ENCODE results near the gene FANCL. TPM values are rescaled to one million over a fixed set of nuclear protein-coding genes. Genes with fewer than 3 reads are reported as not detected.
"Not testable (repeated sequence)": the region's sequence is repeated elsewhere in the genome, so short reads cannot be mapped to it uniquely, and the experiment has no call there.

FANCL gene
- total RNA-seq, 6 experiments from 2014 or later: 6.8 to 22.3 (median 15.3) TPM

DNA sequence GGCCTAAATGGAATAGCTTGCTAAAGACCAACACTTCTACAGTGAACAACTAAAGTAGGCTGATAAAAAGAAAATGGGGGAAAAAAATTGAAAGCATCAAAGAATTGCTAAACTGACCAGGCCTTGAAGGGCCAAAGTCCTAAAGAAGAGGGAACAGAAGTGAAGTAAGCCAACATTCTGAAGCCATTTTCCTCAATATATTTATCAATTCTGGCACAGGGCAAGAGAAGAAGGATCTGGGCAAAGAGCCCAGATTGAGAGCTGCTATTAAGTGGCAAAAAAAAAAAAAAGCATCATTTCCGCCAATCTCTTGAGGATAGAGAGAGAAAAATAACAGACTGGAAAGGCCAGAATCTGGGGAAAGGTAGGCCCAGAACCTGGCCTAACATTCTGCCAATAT, 25.7 kb downstream of the FANCL start:
- no peaks in the 10 kb centered on the region for H3K9me3 ChIP-seq
- no peak for TF ChIP-seq POLR2A (IDR thresholded peaks at IDR 0.05)
- TF ChIP-seq, protein P1, sequence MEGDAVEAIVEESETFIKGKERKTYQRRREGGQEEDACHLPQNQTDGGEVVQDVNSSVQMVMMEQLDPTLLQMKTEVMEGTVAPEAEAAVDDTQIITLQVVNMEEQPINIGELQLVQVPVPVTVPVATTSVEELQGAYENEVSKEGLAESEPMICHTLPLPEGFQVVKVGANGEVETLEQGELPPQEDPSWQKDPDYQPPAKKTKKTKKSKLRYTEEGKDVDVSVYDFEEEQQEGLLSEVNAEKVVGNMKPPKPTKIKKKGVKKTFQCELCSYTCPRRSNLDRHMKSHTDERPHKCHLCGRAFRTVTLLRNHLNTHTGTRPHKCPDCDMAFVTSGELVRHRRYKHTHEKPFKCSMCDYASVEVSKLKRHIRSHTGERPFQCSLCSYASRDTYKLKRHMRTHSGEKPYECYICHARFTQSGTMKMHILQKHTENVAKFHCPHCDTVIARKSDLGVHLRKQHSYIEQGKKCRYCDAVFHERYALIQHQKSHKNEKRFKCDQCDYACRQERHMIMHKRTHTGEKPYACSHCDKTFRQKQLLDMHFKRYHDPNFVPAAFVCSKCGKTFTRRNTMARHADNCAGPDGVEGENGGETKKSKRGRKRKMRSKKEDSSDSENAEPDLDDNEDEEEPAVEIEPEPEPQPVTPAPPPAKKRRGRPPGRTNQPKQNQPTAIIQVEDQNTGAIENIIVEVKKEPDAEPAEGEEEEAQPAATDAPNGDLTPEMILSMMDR (IDR thresholded peaks at IDR 0.05): no peak
- no peaks in the 10 kb centered on the region for H3K27me3 ChIP-seq
- no peak overlapping the region for H3K27ac ChIP-seq
- H3K4me3 ChIP-seq: no peak overlapping the region
- no peak for DNase-seq
- H3K4me1 ChIP-seq: peaks cover 0 to 15% (median 0%) of the 10 kb centered on the region in 4 donors
- intact Hi-C loops (cut with DNase I): no loop called here
- ATAC-seq: peak; percentile 61 to 91 (median 88)
- no peaks in the 10 kb centered on the region for H3K36me3 ChIP-seq
- 13% methylated on average over 1 of the region's 1 CpG for WGBS (ENCODE audit: insufficient coverage, low coverage, low lambda C conversion rate, missing lambda C conversion rate)

GRCh38 chr2:58210951-58211568, 30.1 kb downstream of the FANCL start:
- ATAC-seq; H3K27me3 ChIP-seq; H3K9me3 ChIP-seq; H3K27ac ChIP-seq; H3K4me3 ChIP-seq; H3K36me3 ChIP-seq; intact Hi-C loops (cut with DNase I): not testable (repeated sequence)
- peaks cover 0 to 12% (median 0%) of the 10 kb centered on the region in 4 donors for H3K4me1 ChIP-seq
- peak in 1 of 3 donors; percentile 5 for DNase-seq
- WGBS (ENCODE audit: insufficient coverage, low coverage, low lambda C conversion rate, missing lambda C conversion rate): 97% methylated on average over 3 of the region's 6 CpGs

- no peak overlapping the region for H3K27ac ChIP-seq
- intact Hi-C loops (cut with DNase I): no loop called here
- 92% methylated on average over 3 of the region's 3 CpGs for WGBS (ENCODE audit: insufficient coverage, low coverage, low lambda C conversion rate, missing lambda C conversion rate)
- ATAC-seq: no peak
- H3K27me3 ChIP-seq: no peaks in the 10 kb centered on the region
- DNase-seq: no peak
- H3K9me3 ChIP-seq: no peaks in the 10 kb centered on the region
- no peaks in the 10 kb centered on the region for H3K36me3 ChIP-seq
- TF ChIP-seq, protein P1 (IDR thresholded peaks at IDR 0.05): no peak
- no peak for TF ChIP-seq POLR2A (IDR thresholded peaks at IDR 0.05)
- H3K4me3 ChIP-seq: no peak overlapping the region
- H3K4me1 ChIP-seq: peaks cover 0 to 7% (median 2%) of the 10 kb centered on the region in 4 donors
Observed at GRCh38 chr2:58207189-58207588, 33.9 kb downstream of the FANCL start.

- TF ChIP-seq, protein P1 (IDR thresholded peaks at IDR 0.05): no peak
- TF ChIP-seq POLR2A (IDR thresholded peaks at IDR 0.05): no peak
- 100% methylated on average over 1 of the region's 1 CpG for WGBS (ENCODE audit: insufficient coverage, low coverage, low lambda C conversion rate, missing lambda C conversion rate)
- intact Hi-C loops (cut with DNase I): no loop called here
Observed at GRCh38 chr2:58206785-58207184, 34.3 kb downstream of the FANCL start.

DNA sequence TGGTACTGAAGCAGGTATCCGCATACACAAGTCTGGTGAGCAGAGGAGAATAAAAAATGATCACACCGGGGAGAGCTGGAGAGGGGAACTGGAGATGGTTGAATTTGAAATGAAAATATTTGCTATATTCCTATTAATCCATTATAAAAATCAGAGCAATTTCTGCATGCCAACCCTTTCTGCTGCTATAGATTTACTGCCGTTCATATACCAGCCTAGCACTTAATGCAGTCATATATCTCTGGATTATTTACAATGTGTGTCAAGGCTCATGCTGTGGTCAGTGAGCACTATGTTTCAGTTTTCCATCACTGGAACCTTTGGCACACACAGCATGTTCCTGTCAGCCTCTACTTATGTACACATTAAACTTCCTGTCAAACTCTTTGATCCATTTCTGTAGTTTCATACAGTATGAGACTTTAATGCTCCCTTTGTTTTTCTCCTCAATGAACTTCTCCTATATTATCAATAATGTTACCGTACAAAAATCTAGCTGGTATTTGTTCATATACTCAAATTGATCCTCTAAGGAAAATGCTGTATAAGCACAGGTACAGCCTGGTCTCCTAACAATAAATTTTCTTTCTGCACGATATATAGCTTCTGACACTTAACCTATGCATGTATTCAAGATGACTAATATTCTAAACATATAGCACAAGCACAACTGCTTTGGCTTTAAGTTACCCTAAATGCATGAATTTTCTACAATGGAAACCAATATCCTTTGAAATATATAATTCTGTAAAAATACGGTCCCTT, 36.7 kb downstream of the FANCL start:
- H3K9me3 ChIP-seq: no peaks in the 10 kb centered on the region
- TF ChIP-seq, protein P1 (IDR thresholded peaks at IDR 0.05): no peak
- TF ChIP-seq POLR2A (IDR thresholded peaks at IDR 0.05): no peak
- DNase-seq (no peak), ATAC-seq (peak in 3 of 4 donors; percentile 57 to 85 (median 61))
- peaks cover 0 to 9% (median 3%) of the 10 kb centered on the region in 4 donors for H3K4me1 ChIP-seq
- no peaks in the 10 kb centered on the region for H3K27me3 ChIP-seq
- H3K27ac ChIP-seq: no peak overlapping the region
- no peak overlapping the region for H3K4me3 ChIP-seq
- no peaks in the 10 kb centered on the region for H3K36me3 ChIP-seq
- 81% methylated on average over 6 of the region's 6 CpGs for WGBS (ENCODE audit: insufficient coverage, low coverage, low lambda C conversion rate, missing lambda C conversion rate)
- intact Hi-C loops (cut with DNase I): no loop called here

More at GRCh38 chr2:58206785-58207184, 34.3 kb downstream of the FANCL start:
- ATAC-seq (no peak), DNase-seq (no peak)
- H3K27me3 ChIP-seq: no peaks in the 10 kb centered on the region
- H3K9me3 ChIP-seq: no peaks in the 10 kb centered on the region
- no peak overlapping the region for H3K27ac ChIP-seq
- peaks cover 0 to 7% (median 3%) of the 10 kb centered on the region in 4 donors for H3K4me1 ChIP-seq
- H3K36me3 ChIP-seq: no peaks in the 10 kb centered on the region
- H3K4me3 ChIP-seq: no peak overlapping the region

All from right lobe of liver (tissue), 6 donors.